HG03469 (cell line): ENCODE measurements around the gene NBPF20.
"Not testable (repeated sequence)": the region's sequence is repeated elsewhere in the genome, so short reads cannot be mapped to it uniquely, and the experiment has no call there.

ENCODE experiments used
- ATAC-seq: cut with Tn5 transposase; IDR thresholded peaks from one replicate; pipeline ENCODE4 v1.9.1; 2021; ENCODE audit warnings: mild to moderate bottlenecking, moderate library complexity, moderate number of reproducible peaks; ENCODE audit not compliant: unreplicated experiment

The NBPF20 gene

DNA sequence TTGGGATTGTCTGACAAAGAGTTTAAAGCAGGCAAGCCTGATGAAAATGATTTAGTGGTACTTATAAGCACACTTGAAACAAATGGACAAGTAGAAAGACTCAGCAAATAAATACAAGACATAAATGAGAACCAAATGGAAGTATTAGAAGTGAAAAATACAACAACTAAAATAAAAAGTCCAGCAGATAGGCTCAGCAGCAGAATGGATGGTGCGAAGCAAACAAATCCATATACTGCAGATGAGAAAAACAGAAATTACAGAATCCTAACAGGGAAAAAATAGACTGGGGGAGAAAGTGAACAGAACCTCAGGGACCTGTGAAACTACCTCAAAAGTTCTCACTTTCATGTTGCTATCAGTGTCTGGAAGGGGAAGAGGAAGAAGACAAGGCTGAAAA, 3.9 kb upstream of the NBPF20 start:
- ATAC-seq = not testable (repeated sequence)

DNA sequence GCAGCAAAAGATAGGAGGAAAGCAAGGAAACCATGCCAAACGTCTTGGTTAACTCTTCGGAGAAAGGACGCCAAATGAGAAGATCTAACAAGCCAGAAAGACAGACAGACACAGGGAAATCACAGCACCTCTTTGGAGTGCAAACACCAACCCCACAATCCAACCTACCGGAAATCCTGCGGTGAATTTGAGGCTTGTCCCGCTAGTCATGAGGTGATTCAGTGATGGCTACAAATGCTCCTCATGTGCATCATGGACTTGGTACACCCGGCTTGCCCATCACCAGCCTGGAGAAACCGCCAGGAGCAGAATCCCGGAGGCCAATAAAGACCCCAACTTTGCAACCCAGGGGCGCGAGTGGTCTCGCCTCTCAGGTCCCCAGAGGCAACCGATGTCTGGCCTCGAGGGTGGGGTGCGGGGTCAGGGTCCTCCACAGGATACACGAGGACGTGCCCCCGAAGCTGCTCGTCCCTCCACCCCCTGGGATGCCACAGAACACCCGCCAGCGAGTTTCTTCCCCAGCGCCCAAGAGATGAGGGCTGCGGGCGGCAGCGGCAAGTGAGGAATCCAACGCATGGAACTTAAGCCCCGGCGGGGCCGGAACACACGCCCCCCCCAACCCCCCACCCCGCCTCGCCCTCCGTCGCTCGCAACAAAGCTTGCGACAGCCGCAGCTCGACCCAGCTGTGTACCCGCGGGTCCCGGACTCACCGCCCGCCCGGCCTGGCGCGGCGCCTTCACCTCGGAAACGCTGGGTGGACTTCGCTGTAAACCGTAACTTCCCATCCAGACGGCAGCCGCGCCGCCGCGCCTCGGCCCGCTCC, 579 bp downstream of the NBPF20 start:
- ATAC-seq = peak; percentile 48

DNA sequence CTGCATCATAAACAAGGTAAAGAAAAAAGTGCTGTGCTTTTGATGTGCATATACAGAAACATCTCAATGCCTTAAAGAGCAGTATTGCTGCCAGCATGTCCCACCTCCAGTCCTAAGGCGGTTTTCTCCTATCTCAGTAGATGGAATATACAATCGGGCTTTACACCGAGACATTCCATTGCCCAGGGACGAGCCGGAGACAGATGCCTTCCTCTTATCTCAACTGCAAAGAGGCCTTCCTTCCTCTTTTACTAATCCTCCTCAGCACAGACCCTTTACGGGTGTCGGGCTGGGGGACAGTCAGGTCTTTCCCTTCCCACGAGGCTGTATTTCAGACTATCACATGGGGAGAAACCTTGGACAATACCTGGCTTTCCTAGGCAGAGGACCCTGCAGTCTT, 10.3 kb downstream of the NBPF20 start:
- ATAC-seq = not testable (repeated sequence)

GRCh38 chr1:145407266-145407665, 18.1 kb downstream of the NBPF20 start:
- ATAC-seq = not testable (repeated sequence)

DNA sequence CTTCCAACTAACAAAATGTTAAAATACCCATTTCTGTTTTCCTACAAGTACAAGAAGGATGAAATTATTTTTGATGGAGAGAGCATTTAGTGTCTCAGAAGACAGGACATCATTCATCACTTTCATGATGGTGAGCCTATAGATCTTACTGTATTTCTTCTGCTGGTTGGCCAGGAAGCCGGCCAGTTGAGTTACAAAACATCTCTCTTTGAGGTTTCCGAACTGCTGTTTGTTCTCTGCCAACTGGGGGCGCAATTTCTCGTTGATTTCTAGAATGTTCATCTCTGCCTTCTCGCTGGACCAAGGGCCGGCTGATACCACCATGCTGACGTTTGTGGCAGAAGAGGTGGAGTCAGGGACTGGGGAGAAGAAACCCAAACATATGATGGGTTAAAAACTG, 20.5 kb downstream of the NBPF20 start:
- ATAC-seq = not testable (repeated sequence)

GRCh38 chr1:145400701-145401100, 24.7 kb downstream of the NBPF20 start:
- not testable (repeated sequence) for ATAC-seq
